SK-N-MC (cell line): ENCODE measurements around the gene GBE1.

Experiments
- EZH2 ChIP-seq: fragments of 200-600 bp; sonication (generic); IDR thresholded peaks from one replicate; pipeline ENCODE4 v1.6.1; 2017; ENCODE audit warnings: antibody characterized with exemption
- FOXP2 ChIP-seq: optimal IDR thresholded peaks from 2 replicates; pipeline ENCODE3; 2011; ENCODE audit warnings: mild to moderate bottlenecking, moderate library complexity; ENCODE audit not compliant: insufficient read depth; ENCODE audit errors: extremely low read length, control extremely low read depth
- POLR2AphosphoS5 ChIP-seq: IDR thresholded peaks from 2 replicates; pipeline ENCODE4 v1.6.1; 2012; ENCODE audit warnings: mild to moderate bottlenecking, low read depth, low read length, borderline replicate concordance

DNA sequence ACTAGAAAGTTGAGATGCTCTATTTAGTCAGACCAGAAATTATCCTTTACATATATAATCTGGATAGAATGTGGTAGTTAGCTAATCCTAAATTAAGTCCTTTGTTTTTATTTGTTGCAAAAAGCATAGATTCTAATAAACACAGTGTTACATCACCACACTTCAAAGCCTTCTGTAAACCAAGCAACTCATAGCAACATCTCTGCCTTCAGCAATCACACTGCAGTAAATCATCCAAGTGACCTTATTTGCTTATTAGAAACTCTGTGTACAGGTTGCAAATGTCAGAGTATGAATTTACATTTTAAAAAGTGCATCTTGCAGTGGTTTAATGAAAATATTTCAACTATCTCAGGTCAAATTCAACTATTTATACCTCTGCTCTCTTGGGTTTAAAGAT, 242.5 kb downstream of the GBE1 start:
- TF ChIP-seq EZH2 (no peak), POLR2AphosphoS5 (no peak), FOXP2 (no peak)
